NCI-H524 treated with DMSO at 0.1 percent for 48 hours (cell line): ENCODE measurements around the gene CDC25C.

Experiments used
- DNase-seq: peaks from one replicate; lab custom pipeline; 2025; lab: John Stamatoyannopoulos, UW

CDC25C gene

GRCh38 chr5:138331449-138332368 is at the start of gene CDC25C:
TSS of gene CDC25C (minus strand) at chr5:138331804. CDS start at chr5:138331180, 624 bp downstream.
- DNase-seq, result peak; percentile 93

GRCh38 chr5:138372653-138373052 is 41.0 kb upstream of the CDC25C start:
- no peak for DNase-seq

- DNase-seq, result no peak
These were observed 40.6 kb upstream of the CDC25C start for GRCh38 chr5:138372225-138372624.

- DNase-seq, result no peak
These were observed 39.9 kb upstream of the CDC25C start for GRCh38 chr5:138371454-138371853.

GRCh38 chr5:138370537-138370936 is 38.9 kb upstream of the CDC25C start:
- DNase-seq, result no peak

GRCh38 chr5:138369706-138370105 is 38.1 kb upstream of the CDC25C start:
- DNase-seq, result no peak

- DNase-seq, result no peak
These were observed 37.7 kb upstream of the CDC25C start for GRCh38 chr5:138369261-138369660.

- no peak for DNase-seq
These were observed 35.2 kb upstream of the CDC25C start for GRCh38 chr5:138366632-138367382.

GRCh38 chr5:138364576-138364975 is 33.0 kb upstream of the CDC25C start:
- DNase-seq, result no peak

GRCh38 chr5:138360941-138361452 is 29.4 kb upstream of the CDC25C start:
- no peak for DNase-seq

- no peak for DNase-seq
These were observed 28.0 kb upstream of the CDC25C start for GRCh38 chr5:138359621-138360020.

- DNase-seq, result no peak
These were observed 23.3 kb upstream of the CDC25C start for GRCh38 chr5:138354926-138355378.

- no peak for DNase-seq
These were observed 22.8 kb upstream of the CDC25C start for GRCh38 chr5:138354387-138354786.

- DNase-seq, result no peak
These were observed 22.0 kb upstream of the CDC25C start for GRCh38 chr5:138353560-138354080.

GRCh38 chr5:138352722-138353559 is 21.3 kb upstream of the CDC25C start:
- no peak for DNase-seq

GRCh38 chr5:138352071-138352721 is 20.6 kb upstream of the CDC25C start, which contains the start of gene KDM3B:
TSS of gene KDM3B (plus strand) at chr5:138352685. CDS start at chr5:138352796, 111 bp downstream.
- no peak for DNase-seq

GRCh38 chr5:138351517-138351916 is 19.9 kb upstream of the CDC25C start:
- DNase-seq, result no peak

- DNase-seq, result no peak
These were observed 19.5 kb upstream of the CDC25C start for GRCh38 chr5:138351056-138351455.

- DNase-seq, result no peak
These were observed 18.9 kb upstream of the CDC25C start for GRCh38 chr5:138350563-138350890.

- DNase-seq, result no peak
These were observed 18.4 kb upstream of the CDC25C start for GRCh38 chr5:138349852-138350562.
